Lung (tissue), 12 donors: ENCODE results near the gene C2orf42. TPM values are rescaled to one million over a fixed set of nuclear protein-coding genes. Genes with fewer than 3 reads are reported as not detected.

ENCODE experiments used
- ATAC-seq: fragments of 200-7000 bp; cut with Tn5 transposase; one replicate; pipeline ENCODE4 v1.9.1; 2020; ENCODE audit warnings: moderate number of reproducible peaks; ENCODE audit not compliant: insufficient read depth, low FRiP score
- DNase-seq, 3 donors: peaks; one replicate each; pipeline ENCODE4 v3.0.0-alpha.2; 2013 to 2017
- H3K27ac ChIP-seq, 2 donors: one replicate each; pipeline ENCODE4 v1.5.1; 2013; ENCODE audit warnings: mild to moderate bottlenecking in 2 of 2, moderate library complexity in 2 of 2, control low read depth in 1 of 2, inconsistent platforms in 1 of 2, low read depth in 1 of 2, low read length in 1 of 2
- H3K27me3 ChIP-seq, 3 donors: one replicate each; pipeline ENCODE4 v1.5.1; 2013; ENCODE audit warnings: low read length in 2 of 3; ENCODE audit not compliant: control insufficient read depth in 3 of 3, insufficient read depth in 3 of 3
- H3K36me3 ChIP-seq, 4 donors: one replicate each; pipeline ENCODE4 v1.5.1; 2013; ENCODE audit warnings: low read length in 4 of 4, mild to moderate bottlenecking in 1 of 4, moderate library complexity in 1 of 4; ENCODE audit not compliant: control insufficient read depth in 4 of 4, insufficient read depth in 4 of 4
- H3K4me1 ChIP-seq, 5 donors: one replicate each; pipeline ENCODE4 v1.5.1; 2013; ENCODE audit warnings: low read length in 5 of 5, mild to moderate bottlenecking in 2 of 5, moderate library complexity in 1 of 5; ENCODE audit not compliant: control insufficient read depth in 5 of 5, insufficient read depth in 5 of 5
- H3K4me3 ChIP-seq: one replicate; pipeline ENCODE4 v1.5.1; 2013; ENCODE audit warnings: mild to moderate bottlenecking, control low read depth, moderate library complexity
- H3K9ac ChIP-seq, 2 donors: one replicate each; pipeline ENCODE4 v1.5.1; 2013; ENCODE audit warnings: low read length in 2 of 2, control low read depth in 1 of 2; ENCODE audit not compliant: insufficient read depth in 1 of 2
- H3K9me3 ChIP-seq, 4 donors: one replicate each; pipeline ENCODE4 v1.5.1; 2013; ENCODE audit warnings: low read length in 3 of 4, mild to moderate bottlenecking in 1 of 4, moderate library complexity in 1 of 4; ENCODE audit not compliant: control insufficient read depth in 4 of 4, insufficient read depth in 3 of 4
- WGBS, 2 donors: extraction: QIAGEN DNeasy Blood & Tissue Kit; methylation state at CpG; one replicate each; pipeline ENCODE4 v1.1.7; 2013; 5-methylcytosine and 5-hydroxymethylcytosine counted together
- polyA plus RNA-seq, 2 donors: library from polyadenylated mRNA; stranded (reverse); fragments of 200-250 nt; gene quantifications; one replicate each; pipeline ENCODE4 v1.2.1, GENCODE V29; 2013
- total RNA-seq, 2 donors: library from RNA; depleted of rRNA in 1 of 2; stranded (reverse); fragments of >200 nt in 1 of 2; gene quantifications; one replicate each; pipeline ENCODE4 v1.2.1, GENCODE V29; 2014 to 2021
- TF ChIP-seq, protein P1 (sequence below): IDR thresholded peaks from 2 replicates; pipeline ENCODE4 v1.5.1; 2012; ENCODE audit warnings: mild to moderate bottlenecking; ENCODE audit errors: control extremely low read depth, extremely low read depth
- donor health status: control.
- donor health status: control.
- donor health status: Bipolar disorder and iron deficiency.
- donor health status: healthy.
- donor health status: DM: yes; HTN: yes; CAD: no.

The C2orf42 gene
- total and polyA plus RNA-seq, 4 donors: 4.3 to 15.0 (median 9.3) TPM

DNA sequence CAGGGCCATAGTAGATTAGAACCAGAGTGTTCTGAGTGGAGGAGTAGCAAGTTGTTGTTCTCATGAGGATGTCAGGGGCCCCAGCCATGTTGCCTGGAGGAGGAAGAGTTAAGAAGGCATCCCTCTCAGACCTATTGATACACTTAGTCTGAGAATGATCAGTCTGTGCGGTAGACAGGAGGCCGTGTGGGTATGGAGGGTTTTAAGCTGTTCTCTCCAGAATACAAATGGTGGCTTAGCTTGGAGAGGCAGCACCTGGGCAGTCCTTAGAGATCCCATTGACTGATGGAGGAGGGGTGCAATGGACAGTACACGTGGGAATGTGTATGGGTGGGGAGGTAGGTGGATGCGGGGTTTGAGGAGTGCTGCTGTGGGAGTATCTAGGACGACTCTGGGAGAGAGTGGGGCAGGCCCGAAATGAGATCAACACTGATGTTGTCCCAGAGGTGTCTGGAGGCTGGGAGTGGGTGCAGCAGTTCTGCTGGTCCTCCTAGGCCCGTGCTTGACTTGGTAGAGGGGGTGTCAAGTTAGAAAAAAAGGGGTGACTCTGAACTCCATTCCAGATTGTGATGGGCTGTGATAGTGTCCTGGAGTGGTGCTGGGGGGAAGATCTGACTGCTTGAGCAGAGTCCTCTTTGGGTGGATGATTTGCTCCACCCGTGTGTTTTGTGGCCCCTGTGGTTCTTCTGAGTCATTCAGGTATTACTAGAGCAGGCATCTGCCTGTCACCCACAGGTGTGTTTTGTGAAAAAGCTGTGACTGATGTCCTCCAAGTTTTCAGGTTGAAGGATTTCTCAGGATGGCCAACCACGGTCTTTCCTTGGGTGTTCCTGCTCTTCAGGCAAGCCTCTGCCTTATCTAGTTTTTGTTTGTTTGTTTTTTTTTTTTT lies 44.7 kb downstream of the C2orf42 start:
- H3K27me3 ChIP-seq: no peaks in the 10 kb centered on the region
- 79 to 85% methylated on average over 9 of the region's 9 CpGs for WGBS, 2 donors
- no peak overlapping the region for H3K9ac ChIP-seq
- TF ChIP-seq, protein P1, sequence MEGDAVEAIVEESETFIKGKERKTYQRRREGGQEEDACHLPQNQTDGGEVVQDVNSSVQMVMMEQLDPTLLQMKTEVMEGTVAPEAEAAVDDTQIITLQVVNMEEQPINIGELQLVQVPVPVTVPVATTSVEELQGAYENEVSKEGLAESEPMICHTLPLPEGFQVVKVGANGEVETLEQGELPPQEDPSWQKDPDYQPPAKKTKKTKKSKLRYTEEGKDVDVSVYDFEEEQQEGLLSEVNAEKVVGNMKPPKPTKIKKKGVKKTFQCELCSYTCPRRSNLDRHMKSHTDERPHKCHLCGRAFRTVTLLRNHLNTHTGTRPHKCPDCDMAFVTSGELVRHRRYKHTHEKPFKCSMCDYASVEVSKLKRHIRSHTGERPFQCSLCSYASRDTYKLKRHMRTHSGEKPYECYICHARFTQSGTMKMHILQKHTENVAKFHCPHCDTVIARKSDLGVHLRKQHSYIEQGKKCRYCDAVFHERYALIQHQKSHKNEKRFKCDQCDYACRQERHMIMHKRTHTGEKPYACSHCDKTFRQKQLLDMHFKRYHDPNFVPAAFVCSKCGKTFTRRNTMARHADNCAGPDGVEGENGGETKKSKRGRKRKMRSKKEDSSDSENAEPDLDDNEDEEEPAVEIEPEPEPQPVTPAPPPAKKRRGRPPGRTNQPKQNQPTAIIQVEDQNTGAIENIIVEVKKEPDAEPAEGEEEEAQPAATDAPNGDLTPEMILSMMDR: no peak
- peaks cover 0 to 6% (median 2%) of the 10 kb centered on the region in 4 donors for H3K36me3 ChIP-seq
- H3K4me3 ChIP-seq: no peak overlapping the region
- H3K27ac ChIP-seq: no peak overlapping the region
- peaks cover 2 to 14% (median 5%) of the 10 kb centered on the region in 5 donors for H3K4me1 ChIP-seq
- DNase-seq: no peak
- ATAC-seq: no peak
- H3K9me3 ChIP-seq: no peaks in the 10 kb centered on the region

DNA sequence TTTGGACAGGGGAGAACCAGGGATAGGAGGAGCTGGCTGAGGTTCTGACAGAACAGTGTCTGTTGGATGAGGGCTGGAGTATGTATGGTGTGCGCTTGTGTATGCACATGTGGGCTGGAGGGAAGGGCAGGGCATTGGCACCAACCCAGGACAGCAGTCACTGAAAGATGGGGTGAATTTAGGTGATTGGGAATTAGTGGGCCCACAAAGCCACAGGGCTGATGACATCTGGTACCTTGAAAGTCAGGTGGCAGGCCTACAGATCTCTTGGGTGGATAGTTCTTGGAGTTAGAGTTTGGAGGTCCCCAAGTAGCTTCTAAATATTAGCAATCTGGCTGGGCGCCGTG lies 45.7 kb downstream of the C2orf42 start:
- TF ChIP-seq, protein P1: no peak
- Histone ChIP-seq H3K4me1 (peaks cover 6 to 21% (median 9%) of the 10 kb centered on the region in 5 donors), H3K27ac (no peak overlapping the region), H3K9me3 (no peaks in the 10 kb centered on the region), H3K9ac (no peak overlapping the region), H3K27me3 (no peaks in the 10 kb centered on the region), H3K4me3 (no peak overlapping the region), H3K36me3 (peaks cover 0 to 5% (median under 1%) of the 10 kb centered on the region in 4 donors)
- no peak for ATAC-seq
- no peak for DNase-seq
- 98 to 100% methylated on average over 3 of the region's 3 CpGs for WGBS, 2 donors

DNA sequence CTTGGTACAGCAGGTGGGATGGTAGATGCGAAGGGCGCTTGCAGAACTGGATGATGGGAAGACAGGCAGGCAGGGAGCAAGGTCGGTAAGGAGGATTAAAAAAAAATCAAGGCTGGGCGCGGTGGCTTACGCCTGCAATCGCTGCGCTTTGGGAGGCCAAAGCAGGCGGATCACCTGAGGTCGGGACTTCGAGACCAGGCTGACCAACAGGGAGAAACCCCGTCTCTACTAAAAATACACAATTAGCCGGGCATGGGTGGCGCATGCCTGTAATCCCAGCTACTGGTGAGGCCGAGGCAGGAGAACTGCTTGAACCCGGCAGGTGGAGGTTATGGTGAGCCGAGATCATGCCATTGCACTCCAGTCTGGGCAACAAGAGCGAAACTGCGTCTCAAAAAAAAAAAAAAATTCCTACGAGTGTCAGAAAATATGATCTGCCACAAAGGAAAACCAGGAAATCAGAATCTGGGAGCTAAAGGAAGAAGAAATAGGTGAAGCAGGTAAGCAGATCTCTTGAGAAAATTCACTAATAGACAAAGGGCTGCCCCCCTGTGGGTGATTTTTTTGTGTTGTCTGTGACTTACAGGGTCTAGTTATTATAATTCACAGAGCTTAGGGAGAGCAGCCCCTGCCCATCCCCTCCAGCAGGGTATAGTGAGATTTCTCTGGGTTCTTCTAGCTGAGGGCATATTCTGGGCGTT lies 46.2 kb downstream of the C2orf42 start:
- DNase-seq (no peak), ATAC-seq (no peak)
- TF ChIP-seq, protein P1: no peak
- no peak overlapping the region for H3K9ac ChIP-seq
- WGBS, 2 donors: 93% methylated on average over 21 of the region's 21 CpGs
- no peaks in the 10 kb centered on the region for H3K27me3 ChIP-seq
- peaks cover 0 to 2% (median 0%) of the 10 kb centered on the region in 4 donors for H3K36me3 ChIP-seq
- peaks cover 6 to 21% (median 9%) of the 10 kb centered on the region in 5 donors for H3K4me1 ChIP-seq
- no peak overlapping the region for H3K27ac ChIP-seq
- H3K9me3 ChIP-seq: no peaks in the 10 kb centered on the region
- H3K4me3 ChIP-seq: no peak overlapping the region
